DMS53 treated with DMSO at 0.1 percent for 48 hours (cell line): ENCODE results near the gene TMEM120B.
"Not testable (repeated sequence)": the region's sequence is repeated elsewhere in the genome, so short reads cannot be mapped to it uniquely, and the experiment has no call there.

ENCODE experiments used
- DNase-seq: peaks from one replicate; lab custom pipeline; 2025; ENCODE audit not compliant: unreplicated experiment; lab: John Stamatoyannopoulos, UW

Gene TMEM120B

DNA sequence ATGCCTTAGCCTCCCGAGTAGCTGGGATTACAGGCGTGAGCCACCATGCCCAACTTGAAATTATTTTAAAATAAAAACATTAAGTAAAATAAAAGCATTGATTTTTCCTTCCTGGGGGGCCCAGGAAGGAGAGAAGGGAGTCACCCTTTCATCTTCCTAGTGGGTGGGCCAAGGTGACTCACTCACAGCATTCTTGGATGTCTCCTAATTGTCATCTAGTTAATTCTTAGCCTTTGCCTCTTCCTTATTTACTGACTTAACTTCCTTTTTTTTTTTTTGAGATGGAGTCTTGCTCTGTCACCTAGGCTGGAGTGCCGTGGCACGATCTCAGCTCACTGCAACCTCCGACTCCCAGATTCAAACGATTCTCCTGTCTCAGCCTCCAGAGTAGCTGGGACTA, 29.2 kb downstream of the TMEM120B start:
- no peak for DNase-seq

DNA sequence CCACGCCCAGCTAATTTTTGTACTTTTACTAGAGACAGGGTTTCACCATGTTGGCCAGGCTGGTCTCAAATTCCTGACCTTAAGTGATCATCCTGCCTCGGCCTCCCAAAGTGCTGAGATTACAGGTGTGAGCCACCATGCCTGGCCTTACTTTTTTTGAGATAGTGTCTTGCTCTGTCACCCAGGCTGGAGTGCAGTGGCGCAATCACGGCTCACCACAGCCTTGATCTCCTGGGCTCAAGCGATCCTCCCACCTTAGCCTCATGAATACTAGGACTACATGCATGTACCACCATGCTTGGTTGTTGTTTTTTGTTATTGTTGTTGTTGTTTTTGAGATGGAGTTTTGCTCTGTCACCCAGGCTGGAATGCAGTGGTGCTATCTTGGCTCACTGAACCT, 33.0 kb downstream of the TMEM120B start:
- DNase-seq = not testable (repeated sequence)

DNA sequence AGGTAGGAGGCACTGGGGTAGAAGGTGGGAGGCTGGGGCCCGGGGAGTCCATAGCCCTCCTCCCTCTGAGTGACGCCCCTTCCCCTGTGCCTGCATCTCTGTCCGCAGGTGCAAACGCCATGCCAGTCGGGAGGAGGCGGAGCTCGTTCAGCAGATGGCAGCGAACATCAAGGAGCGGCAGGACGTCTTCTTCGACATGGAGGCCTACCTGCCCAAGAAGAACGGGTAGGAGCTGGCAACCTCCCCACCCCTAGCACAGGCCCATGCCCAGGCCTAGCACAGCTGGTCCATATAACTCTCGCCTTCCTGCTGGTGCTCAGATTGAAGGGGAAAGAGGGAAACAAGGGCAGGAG, 35.6 kb downstream of the TMEM120B start:
- no peak for DNase-seq

DNA sequence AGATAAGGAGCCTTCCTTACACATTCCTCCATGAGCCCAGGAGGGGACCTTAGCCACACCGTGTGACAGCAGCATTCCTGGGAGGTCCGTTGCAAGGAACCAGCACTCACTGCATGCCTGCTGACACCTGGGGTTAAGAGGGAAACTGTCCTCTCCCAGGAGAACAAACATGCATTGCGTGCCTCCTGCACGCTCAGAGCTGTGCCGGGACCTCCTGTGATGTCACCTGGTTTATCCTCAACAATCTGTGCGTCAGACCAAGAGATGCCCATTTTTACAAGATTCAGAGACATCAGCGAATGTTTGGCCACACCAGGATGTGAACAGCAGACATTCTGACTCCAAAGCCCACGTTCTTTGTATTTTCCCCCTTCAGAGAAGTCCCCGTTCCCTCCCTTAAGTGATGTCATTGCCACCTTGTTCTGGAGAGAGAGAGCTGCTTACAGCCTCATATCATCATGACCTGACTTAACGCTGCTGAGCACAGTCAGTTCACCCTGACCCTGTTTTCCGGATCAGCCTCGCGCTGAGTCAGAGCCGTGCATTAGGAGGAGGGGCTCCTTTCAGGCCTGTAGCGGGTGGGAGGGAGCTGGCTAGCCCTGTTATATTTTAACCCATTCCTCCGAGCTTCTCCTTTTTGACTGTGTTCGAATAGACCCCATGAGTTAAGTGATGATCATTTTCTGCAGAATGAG, 36.2 kb downstream of the TMEM120B start:
- DNase-seq = no peak

DNA sequence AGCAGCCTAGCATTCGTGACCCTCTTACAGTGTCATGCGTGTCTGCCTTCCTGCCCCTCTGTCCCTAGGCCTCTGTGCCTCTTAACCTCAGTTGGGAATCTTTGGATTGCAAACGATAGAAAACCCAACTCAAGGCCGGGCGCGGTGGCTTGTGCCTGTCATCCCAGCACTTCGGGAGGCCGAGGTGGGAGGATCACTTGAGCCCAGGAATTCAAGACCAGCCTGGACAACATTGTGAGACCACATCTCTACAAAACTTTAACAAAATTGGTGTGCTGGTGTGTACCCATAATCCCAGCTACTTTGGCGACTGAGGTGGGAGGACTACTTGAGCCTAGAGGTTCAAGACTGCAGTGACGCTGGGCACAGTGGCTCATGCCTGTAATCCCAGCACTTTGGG, 36.7 kb downstream of the TMEM120B start:
- DNase-seq = no peak

DNA sequence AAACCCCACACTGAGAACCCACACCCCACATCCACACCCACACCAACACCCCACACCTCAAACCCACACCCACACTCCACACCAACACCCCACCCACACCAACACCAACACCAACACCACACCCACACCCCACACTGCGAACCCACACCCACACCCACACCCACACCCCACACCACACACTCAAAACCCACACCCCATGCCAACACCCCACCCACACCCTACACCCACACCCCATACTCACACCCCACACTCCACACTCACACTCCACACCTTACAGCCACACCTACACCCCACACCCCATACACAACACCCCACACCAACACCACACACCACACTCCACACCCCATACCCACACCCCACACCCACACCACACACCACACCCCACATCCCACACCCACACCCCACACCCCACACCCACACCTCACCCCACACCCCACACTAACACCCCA, 38.0 kb downstream of the TMEM120B start:
- no peak for DNase-seq

DNA sequence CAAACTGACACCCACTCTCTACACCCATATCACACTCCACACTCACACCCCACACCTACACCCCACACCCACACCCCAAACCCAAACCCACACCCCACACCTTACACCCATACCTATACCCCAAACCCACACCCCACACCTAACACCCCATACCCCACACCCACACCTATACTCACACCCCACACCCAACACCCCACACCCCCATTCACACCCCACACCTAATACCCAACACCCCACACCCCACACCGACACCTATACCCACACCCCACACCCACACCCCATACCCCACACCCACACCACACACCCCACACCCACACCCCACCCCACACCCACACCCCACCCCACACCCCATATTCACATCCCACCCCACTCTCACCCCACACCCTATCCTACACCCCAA, 38.5 kb downstream of the TMEM120B start:
- no peak for DNase-seq

DNA sequence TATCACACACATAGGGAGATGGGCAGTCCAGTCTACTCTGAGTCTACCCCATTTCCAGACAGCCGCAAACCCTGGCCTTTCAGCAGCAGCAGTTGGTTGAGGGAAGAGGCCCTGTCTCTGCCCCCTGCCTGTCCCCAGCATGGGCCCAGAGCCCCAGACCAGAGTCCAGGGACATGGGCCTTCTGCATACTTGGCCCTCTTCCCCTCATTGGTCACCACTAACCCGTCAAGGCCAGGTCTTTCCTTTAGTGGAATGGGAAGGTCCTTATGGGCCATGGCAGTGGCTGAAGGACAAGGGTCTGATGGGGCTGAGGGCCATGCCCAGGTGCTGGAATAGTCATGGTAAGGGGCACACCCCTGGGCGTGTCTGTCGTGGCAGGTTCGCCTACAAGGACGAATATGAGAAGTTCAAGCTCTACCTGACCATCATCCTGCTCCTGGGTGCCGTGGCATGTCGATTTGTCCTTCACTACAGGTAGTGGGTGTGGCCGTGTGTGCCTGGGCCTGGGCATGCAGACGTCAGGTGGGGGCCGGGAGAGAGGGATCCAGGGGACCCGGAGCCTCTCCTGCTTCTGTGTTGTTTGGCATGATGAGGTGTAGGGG, 39.3 kb downstream of the TMEM120B start:
- DNase-seq = no peak

DNA sequence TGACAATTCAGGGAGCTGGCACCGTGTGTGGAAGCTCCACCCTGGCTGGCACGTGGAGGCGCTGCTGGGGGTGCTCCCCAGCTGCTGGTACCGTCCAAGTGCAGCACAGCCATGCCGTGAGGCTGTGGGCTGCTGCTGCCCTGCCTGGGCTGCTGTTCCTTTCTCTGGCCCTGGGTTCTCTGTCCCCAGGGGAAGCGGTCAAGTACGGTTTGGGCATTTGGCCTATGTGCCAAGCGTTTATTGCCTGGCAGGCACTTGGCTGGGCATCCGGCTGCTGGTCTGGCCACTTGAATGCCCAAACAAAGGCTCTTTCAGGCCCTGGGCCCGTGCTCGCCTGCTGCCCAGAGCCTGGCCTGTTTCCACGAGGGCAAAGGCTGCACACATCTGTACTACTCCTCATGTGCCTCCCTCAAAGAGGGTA, 41.3 kb downstream of the TMEM120B start:
- no peak for DNase-seq

DNA sequence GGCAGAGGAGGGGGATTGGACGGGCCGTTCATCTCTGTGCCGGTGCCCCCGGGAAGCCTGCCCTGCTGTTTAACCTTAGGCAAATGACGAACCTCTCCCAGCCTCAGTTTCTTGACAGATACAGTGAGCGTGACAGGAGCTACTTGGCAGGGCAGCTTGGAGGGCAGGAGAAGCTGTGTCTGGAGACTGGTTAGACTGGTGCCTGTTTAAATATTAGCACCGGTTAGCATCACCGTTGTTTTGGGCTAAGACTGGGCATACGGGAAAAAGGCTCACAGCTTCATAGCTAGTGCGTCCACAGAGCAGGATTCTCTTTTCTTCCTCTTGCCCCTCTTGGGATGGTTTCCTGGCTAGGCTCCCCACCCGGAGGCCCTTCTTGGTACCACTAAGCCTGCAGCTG, 42.3 kb downstream of the TMEM120B start:
- DNase-seq = no peak

DNA sequence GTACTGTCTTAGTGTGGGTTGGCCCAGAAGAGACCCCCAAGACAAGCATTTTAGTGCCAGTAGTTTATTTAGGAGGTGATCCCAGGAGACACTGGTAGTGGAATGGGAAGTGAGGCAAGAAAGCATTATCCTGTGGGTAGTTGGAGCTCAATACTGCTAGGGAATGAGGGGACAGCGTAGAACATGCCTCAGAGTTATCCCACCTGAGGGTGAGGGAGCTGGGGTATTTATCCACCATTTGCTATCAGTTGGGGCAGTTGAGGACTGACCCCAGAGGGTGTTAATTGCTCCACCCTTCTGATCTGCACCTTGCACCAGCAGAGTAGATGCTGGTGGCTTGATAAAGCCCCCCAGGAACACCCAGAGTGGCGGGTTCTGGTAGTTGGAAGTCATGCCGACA, 43.0 kb downstream of the TMEM120B start:
- no peak for DNase-seq

DNA sequence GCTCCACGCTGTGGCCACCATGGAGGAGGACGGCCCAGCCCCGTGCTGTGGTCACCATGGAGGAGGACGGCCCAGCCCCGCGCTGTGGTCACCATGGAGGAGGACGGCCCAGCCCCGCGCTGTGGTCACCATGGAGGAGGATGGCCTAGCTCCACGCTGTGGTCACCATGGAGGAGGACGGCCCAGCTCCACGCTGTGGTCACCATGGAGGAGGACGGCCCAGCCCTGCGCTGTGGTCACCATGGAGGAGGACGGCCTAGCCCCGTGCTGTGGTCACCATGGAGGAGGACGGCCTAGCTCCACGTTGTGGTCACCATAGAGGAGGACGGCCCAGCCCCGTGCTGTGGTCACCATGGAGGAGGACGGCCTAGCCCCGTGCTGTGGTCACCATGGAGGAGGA, 46.0 kb downstream of the TMEM120B start:
- DNase-seq = not testable (repeated sequence)

DNA sequence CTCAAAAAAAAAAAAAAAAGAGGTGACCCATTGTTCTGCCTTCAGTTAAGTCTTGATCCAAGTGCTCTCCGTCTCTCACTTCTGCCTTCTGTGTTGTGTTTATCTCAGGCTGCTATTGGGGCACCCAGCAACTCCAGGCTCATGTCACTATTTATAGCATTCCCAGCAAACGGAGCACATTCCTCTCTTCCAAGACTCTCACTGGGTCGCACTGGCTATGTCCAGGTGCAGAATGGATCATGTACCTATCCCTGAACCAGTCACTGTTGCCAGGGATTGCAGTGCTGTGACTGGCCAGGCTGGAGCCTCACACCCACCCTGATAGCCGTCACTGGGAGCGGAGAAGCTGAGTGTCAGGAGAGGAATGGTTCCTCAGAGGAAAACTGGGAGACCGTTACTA, 49.7 kb downstream of the TMEM120B start:
- DNase-seq = no peak

DNA sequence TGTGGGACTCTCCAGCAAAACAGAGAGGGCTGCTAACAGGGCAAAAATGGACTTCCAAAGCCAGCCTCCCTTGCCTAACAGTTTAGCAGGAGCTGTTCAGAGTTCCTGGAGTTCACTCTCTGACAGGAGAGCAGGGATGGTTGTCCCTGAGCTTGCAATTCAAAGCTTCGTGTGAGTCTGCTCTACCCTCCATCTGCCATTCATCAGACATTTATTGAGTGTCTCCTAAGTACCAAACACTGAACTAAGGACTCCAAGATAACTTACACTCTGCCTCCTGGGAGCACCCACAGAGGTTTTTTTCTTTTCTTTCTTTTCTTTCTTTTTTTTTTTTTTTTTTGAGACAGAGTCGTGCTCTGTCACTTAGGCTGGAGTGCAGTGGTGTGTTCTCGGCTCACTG, 52.3 kb downstream of the TMEM120B start:
- DNase-seq = no peak

DNA sequence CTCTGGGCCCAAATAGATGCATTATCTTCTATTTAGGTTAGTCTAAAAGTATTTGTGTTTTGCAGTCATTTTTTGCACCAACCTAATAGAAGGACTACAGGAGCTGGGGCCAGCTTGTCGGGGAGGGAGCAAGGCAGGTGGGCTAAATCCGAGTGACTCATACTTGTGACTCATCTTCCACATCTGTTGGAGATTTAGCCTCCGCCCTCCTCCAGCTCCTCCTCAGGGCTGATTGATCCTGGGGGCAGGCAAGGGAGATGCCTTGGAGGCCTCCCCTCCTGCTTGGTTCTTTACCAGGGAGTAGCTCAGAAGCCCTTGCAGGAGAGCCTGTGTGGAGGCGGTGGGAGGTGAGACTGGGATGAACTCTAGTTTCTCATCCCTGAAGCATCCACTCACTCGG, 53.0 kb downstream of the TMEM120B start:
- peak; percentile 18 for DNase-seq

DNA sequence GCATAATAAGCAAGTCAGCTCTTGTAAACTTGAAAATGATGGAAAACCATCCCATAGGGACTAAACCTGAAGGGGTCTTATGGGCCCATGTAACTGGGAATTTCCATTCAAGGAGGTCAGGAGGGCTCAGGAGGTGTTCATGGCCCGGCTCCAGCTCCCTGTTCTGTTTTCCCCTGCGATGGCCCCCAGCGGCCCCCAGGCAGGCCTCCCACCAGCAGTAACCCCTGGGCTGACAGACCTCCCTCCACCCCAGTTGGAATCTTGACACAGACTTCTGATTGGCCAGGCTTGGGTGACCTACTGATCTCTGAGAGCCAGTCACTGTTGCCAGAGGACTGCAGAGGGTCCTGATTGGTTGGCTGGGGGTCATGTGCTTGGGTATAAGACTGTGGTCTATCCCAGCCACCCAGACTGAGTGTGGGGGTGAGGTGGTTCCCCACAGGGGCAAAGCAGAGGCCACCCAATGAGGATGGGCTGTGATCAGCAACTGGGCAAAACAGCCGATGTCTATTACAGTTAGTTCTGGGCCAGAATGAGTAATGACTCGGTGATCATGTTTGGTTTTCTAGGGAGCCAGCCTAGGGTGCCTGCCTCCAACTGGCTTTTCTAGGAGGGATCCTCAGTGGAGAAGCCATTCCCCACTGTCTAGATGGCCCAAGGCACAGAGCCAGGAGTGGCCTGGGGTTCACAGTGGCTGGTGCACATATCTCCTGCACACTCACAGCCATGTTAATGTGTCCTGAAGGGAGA, 53.9 kb downstream of the TMEM120B start:
- DNase-seq = no peak

DNA sequence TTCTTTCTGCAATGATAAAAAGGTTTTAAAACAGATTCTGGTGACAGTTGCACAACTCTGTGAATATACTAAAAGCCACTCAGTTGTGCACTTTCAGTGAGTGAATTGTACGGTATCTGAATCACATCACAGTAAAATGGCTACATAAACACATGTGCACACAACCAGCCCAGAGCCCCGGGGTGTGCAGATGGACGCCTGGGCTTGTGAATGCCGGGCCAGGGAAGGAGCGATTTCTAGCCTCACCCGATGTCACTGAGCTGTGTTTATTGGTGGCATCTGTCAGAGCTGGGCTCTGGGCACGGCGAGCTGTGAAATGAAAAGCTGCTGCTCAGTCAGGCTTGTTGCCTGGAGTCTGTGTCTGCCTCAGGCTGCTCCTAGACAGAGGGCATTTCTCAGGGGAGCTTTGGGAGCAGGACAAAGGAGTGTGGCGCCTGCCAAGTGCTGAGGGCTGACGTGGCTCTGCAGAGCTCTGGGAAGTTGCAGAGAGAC, 55.0 kb downstream of the TMEM120B start:
- DNase-seq = no peak

DNA sequence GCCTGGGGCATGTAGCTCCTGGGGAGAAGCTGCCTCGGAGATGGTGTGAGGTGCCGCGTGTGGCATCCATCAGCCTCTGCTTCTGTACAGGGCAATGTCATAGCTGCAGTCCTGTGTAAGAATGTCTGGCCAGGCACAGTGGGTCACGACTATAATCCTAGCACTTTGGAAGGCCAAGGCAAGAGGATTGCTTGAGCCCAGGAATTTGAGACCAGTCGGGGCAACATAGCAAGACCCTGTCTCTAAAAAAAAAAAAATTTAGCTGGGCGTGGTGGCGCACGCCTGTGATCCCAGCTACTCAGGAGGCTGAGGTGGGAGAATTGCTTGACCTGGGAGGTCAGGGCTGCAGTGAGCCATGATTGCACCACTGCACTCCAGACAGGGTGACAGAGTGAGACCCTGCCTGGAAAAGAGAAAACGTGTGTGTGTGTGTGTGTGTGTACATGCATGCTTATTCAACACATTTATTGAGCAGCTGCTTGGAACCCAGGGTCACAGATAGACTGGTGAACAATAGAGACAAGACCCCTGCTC, 56.8 kb downstream of the TMEM120B start:
- DNase-seq = no peak

DNA sequence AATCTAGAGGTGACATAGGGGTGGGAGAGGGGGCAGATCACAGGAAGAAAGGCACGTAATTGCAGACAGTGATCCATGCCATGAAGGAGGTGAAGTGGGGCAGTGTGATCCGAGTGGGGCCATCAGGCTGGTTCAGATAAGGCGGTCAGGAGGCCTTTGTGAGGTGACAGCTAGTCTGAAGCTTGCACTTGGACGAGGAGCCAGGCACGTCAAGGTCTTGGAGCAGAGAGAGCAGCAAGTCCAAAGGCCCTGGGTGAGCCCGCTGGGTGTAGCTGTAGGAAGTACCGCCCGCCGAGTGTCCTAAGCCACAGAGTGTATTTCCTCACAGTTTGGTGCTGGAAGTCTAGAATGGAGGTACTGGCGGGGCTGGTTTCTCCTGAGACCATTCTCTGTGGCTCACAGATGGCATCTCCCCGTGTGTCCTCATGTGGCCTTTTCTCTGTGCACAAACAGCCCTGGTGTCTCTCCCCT, 57.3 kb downstream of the TMEM120B start:
- no peak for DNase-seq

DNA sequence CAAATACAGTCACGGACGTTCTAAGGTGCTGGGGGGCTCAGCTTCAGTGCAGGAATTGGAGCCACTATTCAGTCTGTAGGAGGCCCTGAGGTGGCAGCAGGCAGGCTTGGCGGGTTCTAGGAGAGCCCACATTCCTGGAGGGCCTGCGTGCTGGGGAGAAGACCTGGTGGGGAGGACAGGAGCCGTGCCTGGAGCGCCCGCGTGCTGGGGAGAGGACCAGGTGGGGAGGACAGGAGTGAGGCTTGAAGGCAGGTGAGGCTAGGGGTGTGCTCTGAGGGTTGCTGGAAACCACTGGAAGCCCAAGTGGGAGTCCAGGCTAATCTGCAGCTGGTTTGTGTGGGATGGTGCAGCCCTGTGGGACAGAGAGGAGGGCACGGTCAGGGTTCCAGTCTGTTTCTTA, 57.8 kb downstream of the TMEM120B start:
- no peak for DNase-seq

DNA sequence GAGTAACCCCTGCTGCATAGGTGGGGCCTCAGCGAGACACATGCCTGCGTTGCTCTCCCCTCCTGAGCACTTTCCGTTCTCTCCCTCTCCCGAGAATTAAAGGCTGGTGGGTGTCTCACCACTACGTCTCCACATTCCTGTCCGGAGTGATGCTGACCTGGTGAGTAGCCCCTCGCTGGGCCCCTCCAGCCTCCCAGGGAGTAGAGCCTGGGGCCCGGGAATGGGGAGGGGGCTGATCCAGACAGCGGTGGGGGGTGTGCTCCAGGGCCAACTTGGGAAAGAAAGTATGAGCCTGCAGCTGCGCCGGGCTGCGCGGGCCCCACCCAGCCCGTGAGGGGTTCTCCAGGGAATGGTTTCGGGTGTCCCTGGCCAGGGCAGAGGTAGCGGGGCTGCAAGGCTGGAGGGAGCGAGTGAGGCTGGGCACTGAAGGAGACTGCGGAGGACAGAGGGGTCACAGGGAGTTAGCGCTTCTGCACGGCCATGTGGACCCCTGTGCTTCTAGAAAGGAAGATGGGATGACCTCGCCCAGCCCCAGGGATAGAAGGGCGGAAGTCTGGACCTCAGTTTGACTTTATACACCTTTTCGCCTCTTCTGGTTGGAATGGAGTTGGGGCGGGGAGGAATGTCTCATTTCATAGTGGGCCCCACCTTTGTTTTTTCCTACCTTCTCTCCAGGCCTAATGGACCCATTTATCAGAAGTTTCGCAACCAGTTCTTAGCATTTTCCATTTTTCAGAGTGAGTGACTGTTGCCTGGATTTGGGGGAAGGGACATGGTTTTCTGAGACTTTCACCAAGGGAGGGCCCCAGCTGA, 58.5 kb downstream of the TMEM120B start:
- no peak for DNase-seq
